T-helper 1 cell treated with Interleukin-12 subunit alpha and Interleukin-12 subunit beta and Interleukin-4 antibody, amounts not matched to agents 30 ng/mL and 1 ng/mL, for 36 hours (primary cell): ENCODE data around the gene RITA1. TPM values are rescaled to one million over a fixed set of nuclear protein-coding genes. Genes with fewer than 3 reads are reported as not detected.

Source experiments
- intact Hi-C: fragments of 100-400 bp; cut with micrococcal nuclease; formaldehyde crosslinking; loops from one replicate; pipeline ENCODE4 v1.15.1; 2024
- total RNA-seq: library from RNA; stranded (reverse); gene quantifications from 2 replicates; pipeline ENCODE4 v1.2.3, GENCODE V29; 2022

RITA1 gene
- total RNA-seq, 1 donor from 2014 or later, result 25.1 TPM

DNA sequence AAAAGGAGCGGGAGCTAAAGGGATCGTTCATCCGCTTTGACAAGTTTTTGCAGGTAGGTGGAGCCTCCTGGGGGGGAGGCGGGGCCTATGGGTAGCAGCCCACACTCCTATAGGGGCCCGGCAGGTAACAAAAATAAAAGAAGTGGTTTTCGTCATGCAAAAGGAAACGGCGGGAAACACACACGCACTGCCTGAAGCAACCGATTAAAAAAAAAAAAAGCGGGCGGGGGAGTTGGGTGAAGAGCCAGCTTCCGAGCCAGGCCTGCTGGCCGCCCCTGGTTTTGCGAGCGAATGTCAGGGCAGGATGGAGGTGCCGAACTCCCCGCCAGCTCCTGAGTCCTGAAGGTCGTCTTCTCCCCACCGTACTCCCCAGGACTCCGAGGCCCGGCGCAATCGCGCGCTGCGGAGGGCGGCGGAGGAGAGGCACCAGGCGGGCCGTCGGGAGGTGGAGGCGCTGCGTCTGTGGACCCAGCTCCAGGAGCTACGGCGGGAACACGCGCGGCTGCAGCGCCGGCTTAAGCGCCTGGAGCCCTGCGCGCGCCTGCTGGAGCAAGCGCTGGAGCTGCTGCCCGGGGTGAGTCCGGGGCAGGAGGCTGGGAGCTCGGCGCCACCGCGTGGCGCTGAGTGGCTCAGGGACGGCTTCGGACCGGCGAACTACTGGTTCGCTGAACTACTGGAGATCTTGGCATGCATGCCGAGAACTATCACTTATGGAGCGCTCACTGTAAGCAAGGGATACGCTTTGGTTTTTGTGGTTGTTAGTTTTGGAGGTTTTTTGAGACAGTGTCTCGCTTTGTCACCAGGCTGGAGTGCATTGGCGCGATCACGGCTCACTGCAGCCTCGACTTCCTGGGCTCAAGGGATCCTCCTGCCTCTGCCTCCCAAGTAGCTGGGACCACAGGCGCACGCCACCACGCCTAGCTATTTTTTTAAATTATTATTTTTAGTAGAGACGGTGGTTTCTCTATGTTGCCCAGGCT, 32.4 kb upstream of the RITA1 start:
- intact Hi-C loops, result loop anchor here (1.0 kb wide), 1 partner anchor 105 kb away; no protein-coding TSS in a partner anchor

DNA sequence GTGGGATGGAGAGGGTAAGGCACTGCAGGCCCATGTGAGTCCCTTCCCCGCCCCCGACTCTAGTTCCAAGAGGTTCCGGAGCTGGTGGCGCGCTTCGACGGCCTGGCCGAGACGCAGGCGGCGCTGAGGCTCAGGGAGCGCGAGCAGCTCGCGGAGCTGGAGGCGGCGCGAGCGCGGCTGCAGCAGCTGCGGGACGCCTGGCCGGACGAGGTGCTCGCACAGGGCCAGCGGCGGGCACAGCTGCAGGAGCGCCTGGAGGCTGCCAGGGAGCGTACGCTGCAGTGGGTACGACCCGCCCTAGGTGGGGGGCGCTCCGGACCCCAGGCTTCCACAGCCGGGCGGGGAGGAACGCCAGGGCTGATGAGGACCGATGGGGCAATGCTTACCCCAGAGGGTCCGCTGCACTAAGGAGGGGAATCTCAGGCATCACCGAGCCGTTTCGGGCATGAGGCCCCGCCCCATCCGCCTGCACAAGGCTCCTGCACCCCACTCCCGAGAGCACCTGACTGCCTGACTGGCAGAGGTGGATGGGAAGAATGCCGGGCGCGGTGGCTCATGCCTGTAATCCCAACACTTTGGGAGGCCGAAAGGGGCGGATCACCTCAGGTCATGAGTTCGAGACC, 31.1 kb upstream of the RITA1 start:
- intact Hi-C loops, result no loop called here

DNA sequence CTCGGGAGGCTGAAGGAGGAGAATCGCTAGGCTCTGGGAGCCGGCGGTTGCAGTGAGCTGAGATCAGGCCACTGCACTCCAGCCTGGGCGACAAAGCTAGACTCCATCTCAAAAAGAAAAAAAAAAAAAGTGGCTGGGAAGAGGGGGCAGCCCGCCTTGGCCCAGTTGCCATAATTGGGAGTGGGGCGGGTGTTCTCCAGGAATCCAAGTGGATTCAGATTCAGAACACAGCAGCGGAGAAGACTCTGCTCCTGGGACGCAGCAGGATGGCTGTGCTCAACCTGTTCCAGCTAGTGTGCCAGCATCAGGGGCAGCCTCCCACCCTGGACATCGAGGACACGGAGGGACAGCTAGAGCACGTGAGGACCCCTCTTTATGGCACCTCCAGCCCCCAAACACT, 30.5 kb upstream of the RITA1 start:
- intact Hi-C loops, result no loop called here

GRCh38 chr12:113155646-113156045, 29.9 kb upstream of the RITA1 start:
- intact Hi-C loops, result no loop called here

DNA sequence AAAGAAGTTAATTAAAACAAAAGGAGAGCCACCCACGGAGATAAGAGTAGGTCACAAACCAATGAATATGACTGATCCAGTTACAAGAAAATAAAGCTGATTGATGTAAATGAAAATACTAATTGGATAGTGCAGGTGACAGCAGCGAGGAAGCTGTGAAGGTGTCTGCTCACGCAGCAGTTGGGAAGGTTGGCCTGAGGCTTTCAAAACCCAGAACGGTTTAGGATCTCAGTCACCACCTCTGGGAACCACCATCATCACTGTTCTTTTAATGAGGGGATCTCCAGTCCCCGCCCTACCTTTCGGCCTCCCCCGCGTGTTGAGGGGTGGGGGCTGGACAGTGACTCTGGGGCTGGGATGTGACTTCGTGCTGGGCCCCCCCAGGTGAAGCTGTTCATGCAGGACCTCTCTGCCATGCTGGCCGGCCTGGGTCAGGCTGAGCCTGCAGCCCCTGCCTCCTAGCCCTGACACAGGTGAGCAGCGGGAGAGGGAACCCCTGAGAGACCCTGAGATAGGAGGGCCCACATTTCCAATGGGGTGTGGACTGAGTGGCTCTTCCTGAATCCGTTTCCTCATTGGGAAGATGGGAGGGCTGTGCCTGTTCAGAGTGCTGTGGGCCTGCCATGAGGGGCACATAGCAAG, 28.2 kb upstream of the RITA1 start:
- intact Hi-C loops, result no loop called here

GRCh38 chr12:113158439-113159203, 26.9 kb upstream of the RITA1 start:
- intact Hi-C loops, result no loop called here

DNA sequence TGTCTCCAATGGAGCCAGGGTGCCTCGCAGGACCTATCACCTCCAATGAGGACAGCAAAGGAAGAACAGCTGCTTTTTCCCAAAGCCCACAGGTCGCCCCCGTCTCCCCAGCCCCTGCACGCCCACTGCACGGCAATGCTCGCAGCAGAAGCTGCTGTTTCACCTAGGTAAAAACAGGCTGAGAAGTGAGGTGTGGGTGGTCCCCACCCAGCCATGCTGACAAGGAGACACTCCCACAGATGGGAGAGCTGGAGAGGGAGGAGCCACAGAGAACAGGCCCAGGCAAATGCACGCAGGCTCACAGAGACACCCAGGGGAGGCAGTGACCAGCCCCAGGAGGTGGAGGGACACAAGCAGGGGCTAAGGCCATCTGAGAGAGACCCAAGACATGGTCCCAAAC, 25.6 kb upstream of the RITA1 start:
- intact Hi-C loops, result no loop called here

- intact Hi-C loops, result no loop called here
Measured at GRCh38 chr12:113161415-113162016, 24.0 kb upstream of the RITA1 start.

DNA sequence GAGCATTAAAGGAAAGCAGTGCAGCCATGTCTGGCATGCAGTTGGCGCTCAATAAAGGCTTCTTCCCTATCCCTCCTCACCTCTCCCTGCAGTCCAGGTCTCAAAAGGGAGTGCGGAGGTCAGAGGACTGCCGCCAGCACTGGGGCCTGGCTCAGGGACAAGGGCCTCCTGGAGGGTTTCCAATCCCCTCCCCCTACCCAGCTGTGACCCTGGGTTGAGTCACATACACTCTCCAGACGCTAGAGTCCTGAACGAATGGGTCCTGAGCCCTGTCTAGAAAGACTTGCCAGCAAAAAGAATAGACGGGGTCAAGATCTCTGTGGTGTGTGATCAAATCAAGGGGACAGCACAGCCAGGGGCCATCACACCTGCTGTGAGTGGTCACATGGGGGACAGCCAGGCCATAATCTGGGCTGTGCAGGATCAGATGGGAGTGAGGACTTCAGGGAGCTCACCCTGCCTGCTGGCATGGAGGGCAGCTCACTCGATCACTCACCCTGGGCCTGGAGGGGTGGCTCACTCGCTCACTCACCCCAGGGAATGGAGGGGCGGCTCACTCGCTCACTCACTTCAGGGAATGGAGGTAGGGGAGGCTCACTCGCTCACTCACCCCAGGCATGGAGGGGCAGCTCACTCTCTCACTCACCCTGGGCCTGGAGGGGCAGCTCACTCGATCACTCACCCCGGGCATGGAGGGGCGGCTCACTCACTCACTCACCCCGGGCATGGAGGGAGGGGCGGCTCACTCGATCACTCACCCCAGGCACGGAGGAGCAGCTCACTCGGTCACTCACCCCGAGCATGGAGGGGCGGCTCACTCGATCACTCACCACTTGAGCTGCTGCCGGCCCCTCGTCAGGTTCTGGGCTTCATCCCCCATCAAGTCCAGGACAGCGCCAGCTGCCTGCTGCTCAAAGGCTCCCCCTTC, 23.2 kb upstream of the RITA1 start:
- intact Hi-C loops, result no loop called here

GRCh38 chr12:113163030-113163360, 22.5 kb upstream of the RITA1 start:
- intact Hi-C loops, result no loop called here

DNA sequence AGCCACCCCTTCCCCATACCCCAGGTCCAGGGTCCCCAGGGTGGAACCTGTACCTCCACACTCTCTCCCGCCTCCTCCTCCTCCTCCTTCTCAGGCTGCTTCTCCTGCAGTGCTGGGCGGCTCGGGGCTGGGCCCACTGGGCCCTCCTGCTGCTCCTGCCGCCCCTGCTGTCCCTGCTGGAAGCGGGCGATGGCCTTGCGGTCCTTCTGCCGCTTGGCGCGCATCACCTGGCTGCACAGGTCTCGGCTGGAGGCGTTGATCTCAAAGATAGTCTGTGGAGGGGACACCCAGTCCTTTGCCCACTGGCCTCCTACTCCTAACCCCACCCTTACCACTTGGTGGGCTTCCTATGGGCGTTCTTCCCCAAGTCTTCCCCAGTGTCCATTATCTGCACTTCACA, 21.5 kb upstream of the RITA1 start:
- intact Hi-C loops, result no loop called here

GRCh38 chr12:113165521-113166450, 19.7 kb upstream of the RITA1 start:
- intact Hi-C loops, result no loop called here

- intact Hi-C loops, result no loop called here
Measured at GRCh38 chr12:113167868-113168267, 17.7 kb upstream of the RITA1 start.

DNA sequence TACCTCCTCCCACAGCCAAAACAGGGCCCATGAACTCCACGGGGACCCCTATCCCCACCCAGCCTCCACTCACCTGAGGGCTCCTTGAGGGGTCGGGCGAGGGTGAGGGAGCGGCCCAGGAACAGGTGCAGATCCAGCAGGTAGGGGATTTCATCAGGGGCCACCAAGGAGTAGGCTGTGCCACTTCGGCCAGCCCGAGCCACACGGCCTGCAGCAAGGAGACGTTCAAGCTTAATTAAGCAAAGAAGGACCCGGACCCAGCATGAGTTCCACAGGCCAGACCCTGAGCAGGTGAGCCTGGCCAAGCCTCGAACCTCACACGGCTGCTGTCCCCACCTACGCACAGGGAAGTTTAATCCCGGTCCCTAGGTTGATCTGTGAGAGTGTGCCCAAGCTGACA, 15.8 kb upstream of the RITA1 start:
- intact Hi-C loops, result no loop called here

DNA sequence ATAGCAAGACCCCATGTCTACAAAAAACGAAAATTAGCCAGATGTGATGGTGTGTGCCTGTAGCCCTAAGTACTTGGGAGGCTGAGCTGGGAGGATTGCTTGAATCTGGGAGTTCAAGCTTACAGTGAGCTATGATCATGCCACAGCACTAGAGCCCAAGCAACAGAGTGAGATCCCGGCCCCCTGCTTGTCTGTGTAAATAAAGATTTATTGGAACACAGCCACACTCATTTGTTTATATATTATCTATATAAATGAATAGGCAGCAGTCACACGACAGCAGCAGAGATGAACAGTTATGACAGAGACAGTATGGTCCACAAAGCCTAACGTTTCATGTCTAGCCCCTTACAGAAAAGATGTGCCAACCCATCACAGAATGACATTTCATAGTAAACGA, 15.1 kb upstream of the RITA1 start:
- intact Hi-C loops, result no loop called here

DNA sequence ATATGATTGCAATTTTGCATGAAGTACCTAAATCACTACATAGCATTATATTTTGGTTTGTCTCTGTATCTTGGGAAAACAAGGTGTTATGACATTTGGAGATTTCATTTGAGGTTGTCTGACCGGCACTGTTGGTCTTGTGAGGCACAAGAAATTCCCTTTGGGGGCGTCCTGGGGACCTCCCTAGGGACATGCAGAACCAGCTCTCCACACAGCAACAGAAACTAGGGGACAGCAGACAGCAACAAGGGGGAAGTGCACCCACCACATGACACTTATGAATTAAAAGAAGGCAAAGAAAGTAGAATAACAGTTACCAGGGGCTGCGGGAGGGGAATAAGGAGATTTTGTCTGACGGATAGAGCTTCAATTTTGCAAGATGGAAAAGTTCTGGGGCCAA, 14.6 kb upstream of the RITA1 start:
- intact Hi-C loops, result no loop called here

DNA sequence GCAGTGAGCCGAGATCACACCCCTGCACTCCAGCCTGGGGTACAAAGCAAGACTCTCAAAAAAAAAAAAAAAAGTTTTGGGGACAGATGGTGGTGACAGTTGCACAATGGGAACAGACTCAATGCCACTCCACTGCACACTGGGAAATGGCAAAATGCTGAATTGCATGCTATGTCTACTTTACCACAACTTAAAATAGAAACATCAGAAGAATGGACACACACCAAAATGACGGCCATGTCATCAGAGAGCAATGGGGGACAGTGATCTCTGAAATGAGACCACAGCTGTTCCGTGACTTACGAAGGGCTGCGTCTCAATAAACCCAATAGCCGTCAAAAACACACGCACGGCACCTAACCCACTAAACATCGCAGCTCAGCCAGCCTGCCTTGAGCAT, 14.0 kb upstream of the RITA1 start:
- intact Hi-C loops, result no loop called here

DNA sequence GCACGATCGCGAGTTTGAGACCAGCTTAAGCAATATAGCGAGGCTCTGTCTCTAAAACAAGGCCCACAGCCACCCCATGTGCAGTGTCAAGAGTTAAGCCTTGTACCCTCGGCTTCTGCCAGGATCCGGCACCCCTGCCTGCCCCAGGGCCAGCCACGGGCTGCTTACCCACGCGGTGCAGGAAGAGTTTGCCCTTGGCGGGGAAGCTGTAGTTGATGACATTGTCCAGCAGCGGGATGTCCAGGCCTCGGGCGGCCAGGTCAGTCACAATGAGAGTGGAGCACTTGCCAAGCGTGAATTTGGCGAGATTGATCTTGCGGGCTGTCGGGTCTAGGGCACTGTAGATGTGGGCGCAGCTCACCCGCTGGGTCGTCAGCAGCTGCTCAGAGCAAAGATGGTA, 13.3 kb upstream of the RITA1 start:
- intact Hi-C loops, result no loop called here
